HG02870 (cell line): ENCODE measurements around the gene GNAI3.

Source experiments
- ATAC-seq: cut with Tn5 transposase; IDR thresholded peaks from one replicate; pipeline ENCODE4 v1.9.1; 2021; ENCODE audit warnings: mild to moderate bottlenecking, moderate library complexity; ENCODE audit not compliant: unreplicated experiment

GNAI3 gene

GRCh38 chr1:109592916-109593315, 44.5 kb downstream of the GNAI3 start:
- ATAC-seq, result no peak

DNA sequence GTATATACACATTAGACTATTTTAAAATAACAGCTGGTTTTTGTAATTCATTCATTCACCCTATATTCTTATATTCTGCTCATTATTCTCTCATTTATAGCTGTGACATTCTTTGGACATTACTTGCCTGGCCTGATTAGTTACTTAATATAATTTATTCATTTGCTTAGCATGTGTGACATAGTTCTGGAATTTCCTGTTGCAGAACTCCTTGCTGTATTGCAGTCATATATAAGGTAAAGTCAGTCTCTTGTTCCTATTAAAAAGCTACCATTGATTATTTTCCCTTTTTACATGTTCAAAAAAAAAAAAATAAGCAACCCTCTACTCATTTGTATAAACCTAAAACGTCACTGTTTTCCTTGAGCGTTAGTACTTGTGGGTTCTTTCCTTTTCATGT, 47.1 kb downstream of the GNAI3 start:
- no peak for ATAC-seq

GRCh38 chr1:109598156-109598555, 49.7 kb downstream of the GNAI3 start:
- no peak for ATAC-seq

DNA sequence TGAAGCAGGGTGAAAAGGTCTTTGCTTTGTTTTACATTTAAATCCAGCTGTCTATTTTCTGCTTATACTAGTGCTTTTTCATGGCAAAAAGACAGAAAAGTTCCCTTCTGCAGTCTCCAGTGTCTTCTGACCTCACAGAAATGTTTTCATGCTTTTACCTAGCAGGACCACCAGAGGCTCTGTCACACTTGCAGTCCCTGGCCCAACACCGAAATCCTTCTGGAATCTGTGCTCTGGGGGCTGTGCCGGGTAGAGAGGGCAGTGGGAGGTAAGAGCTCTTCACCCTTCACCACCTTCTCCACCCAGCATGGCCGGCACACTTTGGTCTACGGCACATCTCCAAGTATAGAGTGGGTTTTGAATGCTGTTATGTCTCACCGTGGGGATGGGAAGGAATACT, 50.2 kb downstream of the GNAI3 start:
- no peak for ATAC-seq

DNA sequence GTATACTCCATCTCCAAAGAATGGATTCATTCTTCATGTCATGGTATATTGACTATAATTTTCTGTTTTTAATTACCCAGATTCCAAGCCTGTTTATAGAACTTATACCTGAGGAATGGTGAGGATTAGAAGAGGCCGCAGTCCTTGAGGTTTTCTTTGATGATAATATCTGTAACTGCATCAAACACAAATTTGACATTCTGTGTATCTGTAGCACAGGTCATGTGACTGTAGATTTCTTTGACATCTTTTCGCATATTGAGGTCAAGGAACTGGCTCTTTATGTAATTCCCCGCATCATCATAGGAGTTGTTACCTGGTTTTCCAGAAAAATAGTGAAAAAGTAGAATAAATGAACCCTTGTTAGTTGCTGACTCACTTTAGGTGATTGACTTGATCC, 54.8 kb downstream of the GNAI3 start:
- ATAC-seq, result no peak

GRCh38 chr1:109605381-109605780, 57.0 kb downstream of the GNAI3 start:
- no peak for ATAC-seq

- ATAC-seq, result no peak
Observed at GRCh38 chr1:109609881-109610280, 61.5 kb downstream of the GNAI3 start.

GRCh38 chr1:109610609-109611307, 62.3 kb downstream of the GNAI3 start:
- no peak for ATAC-seq

DNA sequence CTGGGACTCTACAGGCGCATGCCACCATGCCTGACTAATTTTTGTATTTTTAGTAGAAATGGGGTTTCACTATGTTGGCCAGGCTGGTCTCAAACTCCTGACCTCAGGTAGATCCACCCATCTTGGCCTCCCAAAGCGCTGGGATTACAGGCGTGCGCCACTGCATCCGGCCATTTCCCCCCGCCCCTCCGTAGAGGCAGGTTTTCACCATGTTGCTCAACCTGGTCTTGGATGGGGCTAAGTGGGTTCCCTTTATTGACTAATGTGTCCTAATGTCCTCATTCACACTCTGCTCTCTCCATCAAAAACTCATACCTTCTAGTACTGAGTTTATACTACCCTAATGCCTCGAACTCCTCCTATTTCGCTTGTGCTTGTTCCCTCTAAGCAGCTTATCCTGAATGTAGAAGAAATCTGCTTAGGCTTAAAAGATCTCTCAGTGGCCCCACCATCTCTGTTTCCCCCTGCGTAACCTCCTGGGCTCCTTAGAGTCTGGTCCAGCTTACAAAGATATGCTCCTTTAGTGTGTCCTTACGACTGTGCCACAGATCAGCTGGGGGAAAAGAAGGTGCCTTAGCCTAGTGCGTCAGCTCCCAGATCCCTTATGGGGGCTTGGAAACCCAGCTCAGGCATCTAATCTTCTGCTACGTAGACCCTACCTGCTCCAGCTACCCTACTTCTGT, 63.0 kb downstream of the GNAI3 start:
- no peak for ATAC-seq

DNA sequence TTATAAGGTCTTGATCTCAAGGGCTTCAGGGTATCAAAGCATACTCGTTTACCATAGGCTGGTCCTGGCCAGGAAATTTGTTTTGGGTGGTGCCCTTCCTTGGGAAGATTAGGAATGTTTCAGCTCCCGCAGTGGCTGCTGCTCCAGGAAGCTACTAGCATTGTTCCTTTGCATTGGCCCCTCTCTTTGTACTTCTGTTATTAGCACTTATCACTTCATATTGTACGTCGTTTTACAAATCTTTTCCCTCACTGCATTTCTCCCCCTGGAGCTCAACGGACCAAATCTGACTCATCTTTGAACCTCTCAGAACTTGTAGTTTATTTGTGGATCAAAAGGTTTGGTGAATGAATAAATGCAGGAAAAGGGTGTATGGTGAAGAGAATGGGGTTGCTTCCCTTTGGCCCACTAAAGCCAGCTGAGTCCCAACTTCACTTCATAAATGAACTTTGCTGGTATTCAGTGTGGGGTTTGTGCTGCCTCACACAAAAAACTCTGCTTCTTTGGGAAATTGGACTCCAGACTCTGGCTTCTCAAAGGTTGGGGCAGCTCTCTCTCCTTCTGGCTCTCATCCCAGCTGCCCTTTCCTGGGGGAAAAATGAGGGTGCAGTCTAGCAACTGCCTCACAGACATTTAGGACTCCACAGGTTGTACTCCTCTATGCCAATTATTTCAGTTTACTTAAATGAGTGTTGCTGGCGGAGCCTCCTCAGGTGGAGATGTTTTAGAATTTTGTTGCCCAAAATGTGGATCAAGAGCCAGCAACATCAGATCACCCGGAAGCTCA, 65.1 kb downstream of the GNAI3 start:
- no peak for ATAC-seq

GRCh38 chr1:109615879-109616278, 67.5 kb downstream of the GNAI3 start:
- no peak for ATAC-seq

GRCh38 chr1:109616391-109616790, 68.0 kb downstream of the GNAI3 start:
- ATAC-seq, result no peak

GRCh38 chr1:109617291-109617801, 68.9 kb downstream of the GNAI3 start:
- ATAC-seq, result no peak

DNA sequence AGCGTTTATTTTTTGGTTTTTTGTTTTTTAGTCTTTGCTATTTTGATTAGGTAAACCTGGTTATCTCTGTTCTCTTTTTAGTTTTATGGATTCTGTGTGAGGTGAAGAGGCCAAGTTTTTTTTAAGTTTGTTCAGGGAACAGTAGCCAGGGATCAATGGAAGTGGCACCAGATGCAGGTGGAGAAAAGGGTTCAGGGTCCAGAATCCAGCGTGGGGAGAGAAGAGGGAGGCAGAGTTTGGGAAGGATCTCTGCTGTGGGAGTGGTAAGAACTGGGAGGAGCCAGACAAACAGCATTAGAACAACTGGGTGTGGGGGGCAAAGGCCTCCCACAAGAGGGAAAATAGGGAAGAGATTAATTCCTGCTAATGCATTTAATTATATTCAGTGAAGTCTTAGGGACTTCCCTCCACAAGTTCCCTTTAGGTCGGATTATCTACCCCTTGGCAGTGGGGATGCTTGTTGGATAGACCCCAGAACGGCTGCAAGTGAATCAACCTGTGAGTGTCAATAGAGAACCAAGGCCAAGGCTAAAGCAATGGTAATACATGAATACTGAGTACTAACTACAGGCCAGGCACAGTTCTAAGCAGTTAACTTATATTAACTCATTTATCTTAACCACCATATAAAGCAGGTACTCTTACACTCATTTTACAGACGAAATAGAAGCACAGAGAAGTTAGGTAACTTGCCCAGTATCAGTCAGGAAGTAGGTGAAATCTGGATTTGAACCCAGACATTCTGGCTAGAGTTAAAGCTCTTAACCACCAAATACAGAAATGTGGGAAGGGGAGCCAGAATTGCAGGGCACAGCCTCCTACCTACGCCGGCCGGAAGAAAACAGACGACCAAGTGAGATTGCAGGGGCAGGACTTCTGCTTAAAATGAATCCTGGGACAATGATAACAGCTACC, 70.5 kb downstream of the GNAI3 start:
- ATAC-seq, result no peak

DNA sequence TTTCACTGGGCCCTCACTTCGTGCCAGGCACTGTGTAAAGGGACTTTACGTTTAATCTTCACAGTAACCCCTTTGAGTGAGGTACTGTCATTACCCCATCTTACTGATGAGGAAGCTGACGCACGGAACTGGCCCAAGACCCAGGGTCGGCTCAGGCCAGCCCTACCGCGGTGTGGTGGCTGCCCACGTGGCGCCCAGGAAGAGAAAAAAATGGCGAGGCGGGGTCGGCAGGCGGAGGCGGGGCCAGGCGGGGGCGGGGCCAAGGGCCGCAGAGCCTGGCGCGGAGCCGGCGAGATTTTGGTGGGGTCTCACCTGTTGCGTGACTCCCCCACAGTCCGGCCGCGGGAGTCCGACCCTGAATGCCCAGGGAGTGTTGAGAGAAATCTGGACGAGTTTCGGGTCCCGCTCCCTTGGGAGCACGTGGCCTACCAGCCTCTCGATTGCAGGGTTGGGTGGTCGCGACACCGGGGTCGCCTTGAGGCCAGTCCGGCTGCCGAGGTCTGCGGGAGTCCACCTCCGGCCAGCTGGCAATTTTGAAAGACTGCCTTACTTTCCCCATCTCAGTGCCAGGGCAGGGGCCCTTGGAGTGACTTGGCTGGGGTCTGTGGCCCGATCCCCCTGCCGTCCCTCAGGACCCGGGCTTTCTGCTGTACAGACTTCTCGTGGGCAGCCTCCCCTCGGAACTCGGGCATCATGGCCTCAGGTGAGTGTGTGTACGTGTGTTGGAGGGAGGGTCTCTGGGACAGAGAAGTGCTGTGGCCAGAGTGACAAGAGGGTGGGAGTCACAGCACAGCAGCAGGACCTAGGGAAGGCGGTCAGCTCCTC, 71.4 kb downstream of the GNAI3 start, which contains the start of the genes AMPD2 and GNAT2:
Gene AMPD2 (plus strand): TSS at position 262 of the 825 bp plus-strand sequence. CDS start 1,339 bp downstream, outside the sequence.
Gene GNAT2 (minus strand): TSS at position 41 of the 825 bp plus-strand sequence. CDS start 6,746 bp downstream, outside the sequence.
- peak; percentile 40 for ATAC-seq

GRCh38 chr1:109620401-109620791, 72.0 kb downstream of the GNAI3 start:
- ATAC-seq, result peak; percentile 1

DNA sequence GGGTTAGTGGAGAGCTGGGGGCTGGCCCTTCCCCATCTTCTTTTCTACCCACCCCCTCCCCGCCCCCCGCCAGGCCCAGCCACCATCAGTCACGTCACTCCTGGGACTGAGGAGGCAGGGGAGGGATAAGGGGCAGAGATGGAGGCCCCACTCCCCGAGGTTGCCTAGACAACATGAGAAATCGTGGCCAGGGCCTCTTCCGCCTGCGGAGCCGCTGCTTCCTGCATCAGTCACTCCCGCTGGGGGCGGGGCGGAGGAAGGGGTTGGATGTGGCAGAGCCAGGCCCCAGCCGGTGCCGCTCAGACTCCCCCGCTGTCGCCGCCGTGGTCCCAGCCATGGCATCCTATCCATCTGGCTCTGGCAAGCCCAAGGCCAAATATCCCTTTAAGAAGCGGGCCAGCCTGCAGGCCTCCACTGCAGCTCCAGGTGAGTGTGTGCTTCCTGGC, 72.4 kb downstream of the GNAI3 start:
- peak; percentile 72 for ATAC-seq

GRCh38 chr1:109621379-109622136, 73.1 kb downstream of the GNAI3 start:
- no peak for ATAC-seq
